ENCODE measurements around the gene NKX2-3.

- TF ChIP-seq CTCF (IDR thresholded peaks at IDR 0.05) = no peak
- TF ChIP-seq POLR2AphosphoS5 (IDR thresholded peaks at IDR 0.05) = no peak
- TF ChIP-seq POLR2A (IDR thresholded peaks at IDR 0.05) = no peak
Measured at GRCh38 chr10:99540306-99540656, 7.5 kb downstream of the NKX2-3 start.

Measured in prostate gland (tissue), 2 donors.